Ecto neural progenitor cell (in vitro differentiated cells): Measurements from ENCODE around the gene KLHDC4.
A peak's percentile ranks its signal among the peaks of the same experiment; 100 is the strongest.
"Not testable (repeated sequence)": the region's sequence is repeated elsewhere in the genome, so short reads cannot be mapped to it uniquely, and the experiment has no call there.

Experiments used
- DNase-seq: peaks from one replicate; pipeline ENCODE4 v3.0.0-alpha.2; 2018; ENCODE audit warnings: low spot score

The KLHDC4 gene

GRCh38 chr16:87684106-87684677 is 81.6 kb downstream of the KLHDC4 start:
- no peak for DNase-seq

DNA sequence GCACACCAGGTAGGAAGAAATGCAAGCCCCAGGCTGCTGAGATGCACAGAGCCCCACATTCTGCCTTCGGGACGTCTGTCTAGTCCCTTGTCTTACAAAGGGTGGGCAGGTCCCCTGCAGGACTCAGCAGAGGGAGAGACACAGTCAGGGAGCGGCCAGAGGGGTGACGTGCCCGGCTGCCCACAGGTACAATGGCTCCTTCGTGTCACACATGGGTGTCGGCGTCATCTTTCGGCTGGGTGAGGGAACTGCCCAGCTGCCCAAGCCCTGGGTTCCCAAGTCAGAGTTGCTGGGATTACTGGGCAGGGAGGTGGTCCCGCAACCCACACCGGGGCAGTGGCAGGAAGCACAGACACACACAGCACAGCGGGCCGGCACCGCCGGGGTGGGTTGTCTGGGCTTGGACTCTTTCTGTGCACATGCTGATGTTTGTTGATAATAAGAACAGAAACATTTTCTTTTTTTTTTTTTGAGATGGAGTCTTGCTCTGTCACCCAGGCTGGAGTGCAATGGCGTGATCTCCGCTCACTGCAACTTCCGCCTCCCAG is 82.9 kb downstream of the KLHDC4 start:
- no peak for DNase-seq

DNA sequence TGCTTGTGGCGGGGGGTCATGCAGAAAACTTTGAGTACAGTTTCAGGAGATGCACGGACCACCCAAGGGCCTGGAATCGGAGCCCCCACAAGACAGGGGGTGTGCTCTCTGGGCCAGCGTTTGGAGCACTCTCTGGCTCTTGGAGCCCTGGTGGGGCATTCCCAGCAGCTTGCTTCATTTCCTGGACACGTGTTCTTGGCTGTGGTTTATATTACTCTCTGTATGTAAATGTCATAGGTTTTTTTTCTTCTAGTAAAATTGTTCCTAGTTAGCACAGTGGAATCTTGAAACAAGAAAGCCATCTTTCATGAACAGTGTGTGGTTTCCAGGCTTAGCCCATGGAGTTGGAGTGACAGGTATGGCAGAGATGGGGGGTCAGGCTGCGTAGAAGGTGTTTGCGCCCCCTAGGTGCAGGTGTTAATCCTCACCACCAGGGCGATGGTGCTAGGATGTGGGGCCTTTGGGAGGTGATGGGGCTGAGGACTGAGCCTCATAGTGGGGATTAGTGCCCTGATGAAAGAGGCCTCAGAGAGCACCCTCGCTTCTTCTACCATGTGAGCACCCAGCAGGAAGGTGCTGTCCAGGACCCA is 83.7 kb downstream of the KLHDC4 start:
- DNase-seq: no peak

DNA sequence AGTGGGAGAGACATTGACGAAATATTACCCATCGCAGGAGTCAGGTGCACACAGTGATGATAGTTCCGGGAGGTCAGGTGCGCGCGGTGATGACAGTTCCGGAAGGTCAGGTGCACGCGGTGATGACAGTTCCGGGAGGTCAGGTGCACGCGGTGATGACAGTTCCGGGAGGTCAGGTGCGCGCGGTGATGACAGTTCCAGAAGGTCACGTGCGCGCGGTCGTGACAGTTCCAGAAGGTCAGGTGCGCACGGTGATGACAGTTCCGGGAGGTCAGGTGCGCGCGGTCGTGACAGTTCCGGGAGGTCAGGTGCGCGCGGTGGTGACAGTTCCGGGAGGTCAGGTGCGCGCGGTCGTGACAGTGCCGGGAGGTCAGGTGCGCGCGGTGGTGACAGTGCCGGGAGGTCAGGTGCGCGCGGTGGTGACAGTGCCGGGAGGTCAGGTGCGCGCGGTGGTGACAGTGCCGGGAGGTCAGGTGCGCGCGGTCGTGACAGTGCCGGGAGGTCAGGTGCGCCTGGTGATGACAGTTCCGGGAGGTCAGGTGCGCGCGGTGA is 84.7 kb downstream of the KLHDC4 start:
- DNase-seq: not testable (repeated sequence)

DNA sequence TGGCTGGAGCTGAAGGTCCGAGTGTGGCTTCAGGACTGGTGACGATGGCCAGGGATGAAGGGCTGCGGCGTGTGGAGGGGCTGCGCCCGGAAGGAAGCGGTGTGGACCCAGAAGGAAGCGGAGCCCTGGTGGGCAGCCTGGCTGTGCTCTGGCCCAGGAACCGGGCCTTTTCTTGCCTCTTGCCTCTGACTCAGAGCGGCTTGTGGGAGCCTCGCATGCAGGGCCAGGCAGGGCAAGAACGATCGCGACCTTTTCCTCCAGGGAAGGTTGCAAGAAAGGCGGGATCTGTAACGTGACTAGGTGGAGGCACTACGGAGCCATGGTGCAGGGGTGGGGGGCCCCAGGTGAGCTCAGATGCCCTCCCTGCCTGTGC is 85.5 kb downstream of the KLHDC4 start:
- no peak for DNase-seq

DNA sequence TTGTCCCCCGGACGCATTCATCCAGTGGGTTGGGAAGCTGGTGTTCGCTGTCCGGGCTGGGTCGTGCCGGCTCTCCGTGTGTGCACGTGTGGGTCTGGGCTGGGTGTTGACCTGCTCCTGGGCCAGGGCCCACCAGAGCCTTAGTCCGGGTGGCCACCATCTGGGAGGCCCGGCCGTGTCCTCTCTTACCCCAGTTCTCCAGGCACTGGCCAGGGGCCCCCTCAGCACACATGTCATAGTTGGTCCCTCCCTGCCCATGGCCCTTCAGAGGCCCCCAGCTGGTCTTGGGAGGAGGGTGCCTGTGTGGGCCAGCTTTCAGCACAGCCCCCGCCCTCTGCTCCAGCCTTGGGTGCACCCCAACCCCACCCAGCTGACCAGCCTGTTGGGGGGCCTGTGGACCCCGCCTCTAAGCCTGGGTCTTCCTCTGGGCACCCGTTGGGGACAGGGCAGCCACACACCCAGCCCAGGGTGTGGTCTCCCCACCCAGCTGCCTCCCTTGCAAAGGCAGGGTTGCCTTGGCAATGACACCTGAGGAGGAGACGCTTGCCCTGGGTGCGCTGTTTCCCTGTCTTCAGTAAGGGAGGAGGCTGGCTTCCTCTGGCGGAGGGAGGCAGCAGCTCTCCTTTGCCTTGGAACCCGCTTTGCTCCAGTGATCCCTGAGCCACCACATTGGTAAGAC is 86.1 kb downstream of the KLHDC4 start:
- DNase-seq: no peak

DNA sequence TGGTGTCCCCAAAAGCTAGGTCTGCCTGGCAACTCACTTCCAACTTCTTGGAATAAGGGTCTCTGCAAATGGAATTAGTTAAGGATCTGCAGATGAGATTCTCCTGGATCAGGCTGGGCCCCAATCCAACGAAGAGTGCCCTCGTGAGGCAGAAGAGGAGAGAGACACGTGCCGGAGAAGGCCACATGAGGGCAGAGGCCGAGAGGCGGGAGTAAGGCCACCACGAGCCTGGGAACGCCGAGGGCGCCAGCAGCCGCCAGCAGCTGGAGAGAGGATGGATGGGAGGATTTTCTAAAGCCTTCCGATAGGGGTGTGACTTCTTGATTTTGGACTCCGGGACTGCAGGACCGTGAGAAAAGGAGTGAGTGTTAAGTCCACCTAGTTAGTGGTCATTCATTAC is 87.2 kb downstream of the KLHDC4 start:
- no peak for DNase-seq

- DNase-seq: no peak
These were observed 88.0 kb downstream of the KLHDC4 start for GRCh38 chr16:87677830-87678229.

DNA sequence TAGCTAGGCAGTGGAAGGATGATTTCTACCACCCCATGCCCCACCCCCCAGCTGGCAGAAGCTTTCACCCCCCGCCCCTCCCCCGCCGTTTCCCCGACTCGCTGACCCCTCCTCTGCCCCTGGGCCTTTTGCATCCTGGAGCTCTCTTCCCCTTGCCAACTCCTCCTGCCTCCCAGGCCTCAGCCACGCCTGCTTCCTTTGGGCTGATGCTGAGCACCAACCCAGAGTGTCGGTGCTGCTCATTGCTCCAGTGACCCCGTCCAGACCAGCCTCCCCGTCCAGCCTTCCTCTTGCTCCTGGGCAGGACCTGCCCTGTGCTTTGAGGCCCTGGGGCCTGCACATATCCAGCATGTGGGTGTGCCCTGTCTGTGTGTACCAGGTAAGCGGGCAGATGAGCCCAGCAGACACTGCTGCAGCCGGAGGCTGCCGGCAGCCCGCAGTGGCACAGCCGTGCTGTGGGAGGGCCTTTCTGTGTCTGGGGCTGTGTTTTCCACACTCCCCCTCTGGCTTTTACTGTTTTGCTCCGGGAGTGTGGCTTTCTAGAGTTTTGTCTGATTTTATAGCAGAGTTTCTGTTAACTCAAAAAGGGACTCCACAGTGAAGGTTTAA is 90.6 kb downstream of the KLHDC4 start:
- no peak for DNase-seq

GRCh38 chr16:87674419-87674818 is 91.4 kb downstream of the KLHDC4 start:
- DNase-seq: no peak

- DNase-seq: no peak
These were observed 94.0 kb downstream of the KLHDC4 start for GRCh38 chr16:87671715-87672270.

GRCh38 chr16:87671221-87671620 is 94.6 kb downstream of the KLHDC4 start:
- no peak for DNase-seq

- no peak for DNase-seq
These were observed 96.1 kb downstream of the KLHDC4 start for GRCh38 chr16:87669672-87670071.

GRCh38 chr16:87667946-87668345 is 97.8 kb downstream of the KLHDC4 start:
- DNase-seq: no peak

DNA sequence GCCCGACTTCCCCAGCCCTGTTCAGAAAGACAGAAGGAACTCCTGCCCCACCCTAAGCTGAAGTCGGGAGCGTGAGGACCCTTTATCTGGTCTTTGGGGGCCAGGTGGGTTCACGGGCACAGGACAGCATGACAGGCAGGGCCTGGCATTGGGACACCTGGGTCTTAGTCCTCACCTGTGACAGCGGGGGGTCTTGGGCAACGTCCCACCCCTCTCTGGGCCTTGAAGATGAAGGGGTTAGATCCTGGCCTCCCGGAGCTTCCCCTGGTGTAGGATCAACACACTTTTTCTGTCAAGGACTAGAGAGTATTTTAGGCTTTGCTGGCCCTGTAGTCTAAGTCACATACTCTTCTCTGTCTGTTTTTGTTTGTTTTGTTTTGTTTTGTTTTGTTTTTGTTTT is 98.3 kb downstream of the KLHDC4 start:
- no peak for DNase-seq

- DNase-seq: no peak
These were observed 98.9 kb downstream of the KLHDC4 start for GRCh38 chr16:87666919-87667318.

GRCh38 chr16:87665193-87665592 is 100.6 kb downstream of the KLHDC4 start:
- no peak for DNase-seq

DNA sequence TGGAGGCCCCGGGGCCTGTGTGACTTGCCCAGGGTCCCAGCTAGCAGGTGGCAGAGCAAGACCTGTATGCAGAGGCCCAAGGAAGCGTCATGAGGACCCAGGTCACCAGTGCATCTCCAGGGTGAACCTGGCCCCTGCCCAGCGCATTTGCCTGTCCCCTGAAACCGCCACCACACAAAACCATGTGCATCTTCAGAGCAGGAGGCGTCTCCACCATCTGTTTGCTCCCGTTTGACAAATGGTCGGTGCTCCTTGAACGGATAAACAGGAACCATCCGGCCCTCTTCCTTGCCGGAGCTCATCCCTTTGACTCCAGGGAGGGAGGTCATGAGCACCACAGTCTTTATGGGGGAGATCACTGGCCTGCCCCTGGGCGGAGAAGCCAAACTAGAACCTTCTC is 101.0 kb downstream of the KLHDC4 start:
- DNase-seq: no peak

GRCh38 chr16:87662254-87663204 is 103.3 kb downstream of the KLHDC4 start:
- DNase-seq: no peak

DNA sequence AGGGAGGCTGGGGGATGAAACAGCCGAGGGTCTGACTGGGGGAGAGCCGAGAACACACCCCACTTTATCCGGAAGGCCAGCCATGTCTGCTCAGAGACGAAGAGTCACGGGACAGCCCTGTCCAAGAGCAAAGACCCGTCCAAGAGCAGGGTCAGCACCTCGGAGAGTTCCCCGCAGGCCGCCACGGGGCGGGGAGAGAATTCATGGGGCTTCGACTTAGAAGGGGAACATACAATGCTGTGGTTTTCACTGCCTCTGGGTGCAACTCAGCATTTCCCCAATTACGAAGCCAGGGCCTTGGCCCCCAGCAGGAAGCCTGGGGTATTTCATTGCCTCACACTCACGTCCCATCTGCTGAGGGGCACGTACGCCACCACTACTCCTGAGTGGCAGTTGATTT is 104.2 kb downstream of the KLHDC4 start:
- DNase-seq: peak; percentile 84

- no peak for DNase-seq
These were observed 107.1 kb downstream of the KLHDC4 start for GRCh38 chr16:87658564-87659225.
